GM10847 (cell line): ENCODE measurements around the gene PPP1R18.

Experiments
- POLR2A ChIP-seq: IDR thresholded peaks from 2 replicates; pipeline ENCODE4 v1.6.1; 2011; ENCODE audit not compliant: insufficient read length; ENCODE audit errors: extremely low read depth

PPP1R18 gene

DNA sequence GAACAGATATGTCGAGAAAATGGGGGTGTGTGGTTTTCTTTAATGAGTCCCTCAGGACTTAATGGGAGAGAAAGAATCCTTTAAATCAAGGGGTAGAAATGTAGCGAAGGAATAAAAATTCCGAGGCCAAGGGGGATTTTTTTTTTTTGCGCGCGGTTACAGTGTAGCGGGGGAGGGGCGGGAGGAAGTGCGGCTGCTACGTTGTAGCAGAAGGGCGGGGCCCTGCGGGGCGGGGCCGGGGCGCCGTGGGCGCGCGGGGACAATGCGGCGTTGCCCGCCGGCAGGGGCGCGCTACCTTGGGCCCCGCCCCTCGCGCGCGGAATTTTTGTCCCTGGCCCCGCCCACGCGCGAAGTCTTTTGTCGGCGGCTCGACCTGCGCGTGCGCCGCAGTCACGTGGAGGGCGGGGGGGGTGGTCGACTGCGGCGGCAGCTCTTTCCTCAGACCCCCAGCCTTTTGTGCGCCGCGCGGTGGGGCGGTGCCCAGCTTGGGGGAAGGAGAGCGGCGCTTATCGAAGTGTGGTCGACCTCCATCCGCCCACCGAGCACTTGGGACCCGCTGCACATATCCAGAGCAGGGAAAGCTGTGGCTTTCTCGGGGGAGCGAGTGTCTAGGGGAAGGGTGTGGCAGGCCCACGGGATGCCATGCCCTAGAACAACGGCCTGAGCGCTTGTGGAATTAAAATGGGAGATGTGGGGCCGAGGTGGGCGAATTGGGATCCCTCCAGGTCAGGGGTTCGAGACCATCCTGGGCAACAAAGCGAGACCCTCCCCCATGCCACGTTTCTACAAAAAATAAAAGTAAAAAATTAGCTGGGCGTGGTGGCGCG is 35.0 kb upstream of the PPP1R18 start:
- peak; percentile 50 for TF ChIP-seq POLR2A

DNA sequence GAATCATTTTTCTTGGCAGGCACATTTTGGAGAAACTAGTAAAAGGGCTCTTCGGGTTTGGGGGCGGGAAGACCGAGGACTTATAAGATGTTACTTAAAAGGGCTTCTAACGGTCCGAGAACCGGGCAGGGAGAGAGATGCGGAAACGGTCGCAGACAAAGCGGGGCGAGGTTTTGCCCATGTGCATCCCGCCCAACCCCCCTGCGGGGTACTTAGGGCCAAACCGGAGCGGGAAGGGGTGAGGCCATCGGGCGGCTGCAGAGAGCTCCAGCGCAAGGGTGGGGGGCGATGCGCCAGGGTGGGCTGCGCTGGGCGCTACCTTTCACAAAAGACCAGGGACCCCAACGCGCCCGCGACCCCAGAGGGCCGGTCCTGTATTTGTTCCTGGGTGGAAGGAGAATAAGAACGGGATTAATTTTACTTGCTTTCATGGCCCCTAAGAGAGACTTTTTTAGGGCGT is 34.3 kb upstream of the PPP1R18 start:
- peak; percentile 22 for TF ChIP-seq POLR2A

DNA sequence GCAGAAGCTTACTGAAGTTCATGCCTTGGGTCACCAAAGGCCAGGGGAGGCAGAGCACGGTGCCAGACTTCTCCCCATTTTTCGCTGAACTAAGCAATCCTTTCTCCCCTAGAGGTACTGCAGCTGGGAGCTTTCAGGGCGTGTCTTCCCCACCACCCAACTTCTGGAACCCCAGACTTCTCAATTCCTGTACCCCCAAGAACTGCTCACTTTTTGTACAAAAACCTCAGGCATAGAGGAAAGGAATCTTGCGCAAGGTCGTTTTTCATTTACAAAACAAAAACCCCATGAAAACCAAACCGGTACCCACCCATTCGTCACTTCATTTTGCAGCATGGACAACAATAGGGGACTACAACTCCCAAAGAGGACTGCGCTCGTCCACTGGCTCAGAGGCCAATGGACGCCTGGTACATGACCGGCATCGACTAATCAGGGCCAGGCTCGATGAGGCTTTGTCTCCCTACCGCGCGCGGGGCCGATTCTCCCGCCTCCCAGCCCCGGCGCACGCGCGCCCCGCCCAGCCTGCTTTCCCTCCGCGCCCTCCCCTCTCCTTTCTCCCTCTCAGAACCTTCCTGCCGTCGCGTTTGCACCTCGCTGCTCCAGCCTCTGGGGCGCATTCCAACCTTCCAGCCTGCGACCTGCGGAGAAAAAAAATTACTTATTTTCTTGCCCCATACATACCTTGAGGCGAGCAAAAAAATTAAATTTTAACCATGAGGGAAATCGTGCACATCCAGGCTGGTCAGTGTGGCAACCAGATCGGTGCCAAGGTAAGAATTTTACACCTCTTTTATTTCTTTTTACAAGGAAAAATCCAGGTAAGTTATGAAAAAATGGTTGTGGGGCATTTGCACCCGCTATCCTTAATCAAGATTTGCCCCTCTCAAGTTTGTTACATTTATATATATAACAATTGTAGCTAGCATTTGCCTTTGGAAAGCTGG is 33.6 kb upstream of the PPP1R18 start, which contains the start of gene TUBB:
TSS of gene TUBB (plus strand) at position 562 of the 947 bp plus-strand sequence. CDS start at position 717, 155 bp downstream.
- TF ChIP-seq POLR2A, result peak; percentile 94

DNA sequence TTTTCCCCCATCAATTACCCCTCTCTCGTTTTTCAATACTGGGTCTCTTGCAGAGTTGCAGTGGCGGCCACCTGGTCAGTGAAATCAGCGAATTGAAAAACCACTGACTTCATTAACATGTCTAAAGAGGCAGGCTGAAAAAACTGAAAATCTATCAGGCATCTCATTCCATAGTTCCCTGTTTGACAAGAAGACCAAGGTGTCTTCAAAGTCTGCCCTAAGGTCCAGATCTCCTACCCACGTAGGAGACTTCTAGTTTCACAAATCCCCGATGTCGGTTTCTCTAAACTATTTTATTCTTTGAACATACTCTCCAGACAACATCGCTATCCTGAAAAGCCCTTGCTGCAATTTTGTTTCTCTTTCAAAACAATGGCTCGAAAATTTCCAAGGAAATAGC is 32.9 kb upstream of the PPP1R18 start:
- no peak for TF ChIP-seq POLR2A

DNA sequence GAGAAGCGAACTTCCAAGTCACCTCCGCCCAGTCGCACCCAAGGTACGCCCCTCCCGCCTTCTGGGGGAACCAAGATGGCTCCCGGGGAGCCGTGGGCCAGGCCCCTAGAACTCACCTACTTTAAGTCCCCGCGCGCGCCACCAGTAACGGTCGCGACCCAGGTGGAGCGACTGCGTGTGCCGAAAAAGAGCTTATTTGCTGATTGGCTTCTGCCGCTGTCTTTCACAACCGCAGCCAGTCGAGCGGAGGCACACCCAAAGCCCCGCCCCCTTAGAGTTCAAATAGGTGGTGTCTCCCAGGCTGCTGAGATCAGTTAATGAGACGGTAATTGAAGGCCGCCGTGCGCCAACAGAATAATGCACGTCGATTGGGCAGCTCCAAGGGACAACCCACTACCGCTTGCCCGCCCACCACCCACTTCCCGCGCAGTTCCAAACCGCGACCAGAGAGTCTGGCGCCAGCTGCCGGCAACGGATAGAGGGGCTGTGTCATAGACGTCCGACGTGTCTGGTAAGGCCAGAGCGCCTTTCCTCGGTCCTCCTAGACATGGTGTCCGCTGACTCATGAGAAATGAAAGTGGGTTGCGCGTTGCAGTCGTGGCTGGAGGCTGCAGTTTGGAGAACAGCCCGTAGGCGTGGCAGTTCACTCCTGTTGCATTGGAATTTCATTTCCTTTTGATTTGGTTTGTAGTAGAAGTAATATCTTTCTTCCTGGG is 30.8 kb upstream of the PPP1R18 start, which contains the start of gene MDC1:
TSS of gene MDC1 (minus strand) at position 153 of the 716 bp plus-strand sequence. CDS start 2,106 bp downstream, outside the sequence.
- TF ChIP-seq POLR2A, result peak; percentile 83

DNA sequence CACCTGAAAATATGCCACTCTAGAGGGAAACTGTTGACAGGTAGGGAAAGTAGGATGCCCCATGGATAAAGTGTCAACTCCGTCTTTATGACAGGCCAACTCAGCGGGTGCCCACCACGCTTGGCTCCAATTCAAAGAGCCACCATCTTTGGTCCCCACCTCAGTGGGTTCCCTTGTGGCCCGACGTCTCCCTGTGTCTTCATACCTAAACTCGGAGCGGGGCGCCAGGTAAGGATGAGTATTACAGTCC is 30.4 kb upstream of the PPP1R18 start:
- no peak for TF ChIP-seq POLR2A

DNA sequence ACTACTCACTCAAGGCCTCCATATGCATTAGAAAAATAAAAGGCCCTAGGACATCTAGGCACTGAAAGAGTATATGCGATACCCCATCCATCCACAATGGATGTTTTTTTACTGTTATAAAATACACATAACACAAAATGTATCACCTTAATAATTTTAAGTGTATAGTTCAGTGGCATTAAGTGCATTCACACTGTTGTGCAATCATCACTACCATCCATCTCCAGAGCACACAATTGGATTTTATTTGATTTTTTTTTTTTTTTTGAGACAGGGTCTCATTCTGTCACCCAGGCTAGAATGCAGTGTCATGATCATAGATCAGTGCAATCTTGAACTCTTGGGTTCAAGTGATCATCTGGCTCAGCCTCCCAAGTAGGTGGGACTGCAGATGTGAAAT is 27.8 kb upstream of the PPP1R18 start:
- no peak for TF ChIP-seq POLR2A

DNA sequence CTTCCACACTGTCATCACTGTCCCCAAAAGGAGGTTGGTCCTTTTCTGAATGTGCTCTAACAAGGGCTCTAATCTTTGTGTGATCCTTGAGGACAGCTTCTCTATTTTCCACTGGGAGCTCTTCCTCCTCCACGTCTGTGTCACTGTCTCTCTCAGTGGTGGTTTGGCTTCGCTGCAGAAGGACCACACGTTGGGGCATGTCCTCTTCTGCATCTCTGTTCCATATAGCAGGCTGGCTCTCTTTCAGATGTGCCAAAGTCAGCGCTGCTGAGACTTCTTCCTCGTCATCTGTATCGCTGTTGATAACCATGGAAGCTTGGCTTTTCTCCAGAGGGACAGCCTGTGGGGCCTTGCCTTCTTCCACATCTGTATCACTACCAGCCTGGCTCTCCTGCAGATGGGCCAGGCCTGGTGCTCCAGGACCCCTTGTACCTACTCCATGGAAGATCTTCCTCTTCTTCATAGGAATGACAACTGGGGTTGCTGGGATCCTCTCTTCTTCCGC is 26.0 kb upstream of the PPP1R18 start:
- TF ChIP-seq POLR2A, result no peak

DNA sequence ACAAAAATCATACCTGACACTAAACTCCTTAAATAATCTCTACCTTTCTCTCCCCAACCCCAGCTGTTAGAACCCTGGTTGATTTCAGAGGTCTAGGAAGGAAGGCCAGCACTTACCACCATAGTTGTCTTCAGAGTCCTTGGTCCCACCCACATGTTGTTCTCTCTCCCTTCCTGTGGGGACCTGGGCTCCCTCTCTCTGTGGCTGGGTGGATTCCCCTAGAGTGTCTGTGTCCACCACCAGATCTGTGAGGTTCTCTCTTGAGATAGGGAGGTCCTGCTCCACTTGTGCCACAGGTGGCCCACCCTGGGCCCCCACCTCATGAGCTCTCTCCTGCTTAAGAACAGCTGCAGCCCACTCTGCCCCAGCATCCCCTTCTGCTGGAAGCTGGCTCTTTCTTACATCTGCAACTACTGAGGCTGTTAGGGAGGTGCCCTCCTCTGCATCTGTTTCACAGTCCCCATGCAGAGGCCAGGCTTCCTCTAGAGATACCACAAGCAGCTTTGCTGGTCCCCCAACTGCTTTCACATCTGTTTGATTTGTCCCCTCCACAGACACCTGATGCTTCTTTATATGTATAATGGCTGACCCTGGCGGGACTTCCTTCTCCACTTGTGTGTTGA is 25.4 kb upstream of the PPP1R18 start:
- no peak for TF ChIP-seq POLR2A

DNA sequence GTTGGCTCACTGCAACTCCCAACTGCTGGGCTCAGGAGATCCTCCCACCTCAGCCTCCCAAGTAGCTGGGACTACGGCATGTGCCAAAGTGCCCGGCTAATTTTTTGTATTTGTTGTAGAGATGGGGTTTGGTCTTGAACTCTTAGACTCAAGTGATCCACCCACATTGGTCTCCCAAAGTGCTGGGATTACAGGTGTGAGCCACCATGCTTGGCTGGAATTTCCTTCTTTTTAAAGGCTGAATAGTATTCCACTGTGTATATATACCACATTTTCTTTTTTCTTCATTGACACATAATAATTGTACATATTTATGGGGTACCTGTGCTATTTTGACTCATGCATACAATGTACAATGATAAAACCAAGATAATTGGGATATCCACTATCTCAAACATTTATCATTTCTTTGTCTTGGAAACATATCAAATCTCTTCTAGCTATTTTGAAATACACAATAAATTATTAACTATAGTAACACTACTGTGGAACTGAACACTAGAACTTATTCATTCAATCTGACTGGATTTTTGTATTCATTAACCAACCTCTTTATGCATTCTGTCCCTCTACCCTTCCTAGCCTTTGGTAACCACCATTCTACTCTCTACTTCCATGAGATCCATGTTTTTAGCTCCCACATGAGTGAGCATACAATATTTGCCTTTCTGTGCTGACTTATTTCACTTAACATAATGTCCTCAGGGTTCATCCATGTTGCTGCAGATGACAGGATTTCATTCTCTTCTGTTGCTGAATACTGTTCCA is 22.8 kb upstream of the PPP1R18 start:
- TF ChIP-seq POLR2A, result no peak

DNA sequence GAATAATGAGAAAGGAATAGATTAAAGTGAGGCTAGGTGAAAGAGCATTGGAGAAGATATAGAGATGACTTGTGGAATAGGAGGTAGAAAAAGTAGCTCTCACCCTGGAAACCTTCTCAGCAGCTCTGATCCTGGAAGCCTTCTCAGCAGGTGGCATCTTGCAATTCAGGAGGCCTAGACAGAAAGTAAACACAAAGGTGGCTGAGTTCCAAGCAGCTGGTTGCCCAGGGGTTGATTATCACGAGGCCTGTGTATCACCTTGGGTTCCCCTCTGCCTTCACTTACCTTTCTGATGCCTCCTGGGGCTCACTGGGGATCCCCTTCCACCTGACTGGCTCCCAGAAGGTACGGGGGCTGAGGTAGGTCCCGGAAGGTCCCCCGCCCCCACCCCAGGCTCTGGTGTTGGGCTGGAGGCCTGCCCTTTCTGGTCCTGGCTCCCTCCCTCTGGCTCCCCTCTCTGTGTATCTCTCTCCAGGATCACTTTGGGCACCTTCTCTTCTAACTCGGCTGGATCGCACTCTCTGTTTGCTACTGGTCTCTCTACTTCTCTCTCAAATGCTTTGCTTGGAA is 20.9 kb upstream of the PPP1R18 start:
- TF ChIP-seq POLR2A, result no peak

DNA sequence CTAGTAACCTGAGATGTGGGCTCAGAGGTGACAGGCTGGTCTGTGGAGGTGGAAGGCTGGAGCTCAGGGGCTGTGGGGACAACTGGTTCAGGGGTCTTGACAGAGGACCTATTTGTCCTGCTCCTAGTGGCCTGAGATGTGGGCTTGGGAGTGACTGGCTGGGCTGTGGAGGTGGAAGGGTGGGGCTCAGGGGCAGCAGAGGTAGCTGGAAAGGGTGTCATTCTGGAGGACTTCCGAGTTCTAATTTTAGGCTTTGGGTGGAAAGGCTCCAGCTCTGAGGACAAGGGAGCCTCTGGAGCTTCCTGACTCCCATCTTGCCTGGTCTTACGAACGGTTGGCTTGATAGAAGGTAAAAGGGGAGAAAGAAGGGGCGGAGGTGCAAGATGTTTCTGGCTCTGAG is 19.2 kb upstream of the PPP1R18 start:
- TF ChIP-seq POLR2A, result no peak

DNA sequence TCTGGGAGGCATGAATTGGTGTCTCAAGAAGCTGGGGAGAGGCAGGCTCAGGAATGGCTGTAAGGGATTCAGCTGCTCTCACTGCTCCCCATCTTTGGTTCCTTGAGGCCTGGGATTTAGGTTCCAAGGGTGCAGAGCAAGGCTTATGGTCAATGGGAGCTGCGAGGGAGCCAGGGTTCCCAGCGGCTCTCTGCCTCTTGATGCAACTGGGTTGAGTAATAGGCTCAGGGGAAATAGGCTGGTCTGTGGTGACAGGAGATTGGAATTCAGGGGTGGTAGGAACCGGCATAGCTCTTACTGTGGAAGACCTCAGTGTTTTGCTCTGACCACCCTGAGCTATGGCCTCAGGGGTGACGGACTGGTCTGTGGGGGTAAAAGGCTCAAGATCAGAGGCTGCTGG is 17.4 kb upstream of the PPP1R18 start:
- no peak for TF ChIP-seq POLR2A

DNA sequence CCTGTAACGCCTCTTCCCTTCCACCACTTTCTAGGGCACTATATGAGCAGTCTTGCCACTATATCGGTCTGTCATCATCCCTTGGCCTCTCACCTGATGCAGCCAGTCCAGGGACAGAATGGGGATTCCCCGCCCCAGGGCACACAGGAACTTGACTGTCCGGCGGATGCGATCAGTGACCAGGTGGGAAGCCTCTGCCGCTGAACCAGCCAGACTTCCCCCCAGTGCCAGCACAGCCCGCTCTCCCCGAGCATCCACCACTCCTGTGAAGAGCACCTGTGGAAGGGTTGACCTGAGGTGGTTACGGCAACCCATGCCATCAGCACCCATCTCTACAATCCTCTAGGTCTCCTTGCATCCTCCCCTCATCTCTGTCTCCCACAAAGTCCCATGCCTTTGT is 16.6 kb upstream of the PPP1R18 start:
- no peak for TF ChIP-seq POLR2A
